GM12892 (cell line): ENCODE results near the gene DOCK9.

Source experiments
- DNase-seq: peaks from one replicate; pipeline ENCODE4 v3.0.0; 2011; ENCODE audit not compliant: insufficient read length
- FAIRE-seq: peaks from 2 replicates; lab custom pipeline; 2011; peaks lifted over from hg19 to GRCh38; lab: Jason Lieb, UNC
- POLR2A ChIP-seq: IDR thresholded peaks from 2 replicates; pipeline ENCODE4 v1.6.1; 2011; ENCODE audit warnings: low read depth, low read length, control low read depth
- POLR2AphosphoS5 ChIP-seq: IDR thresholded peaks from 2 replicates; pipeline ENCODE4 v1.6.1; 2011; ENCODE audit warnings: low read depth, low read length, control low read depth
- TAF1 ChIP-seq: IDR thresholded peaks from 2 replicates; pipeline ENCODE4 v1.6.1; 2011; ENCODE audit warnings: low read depth, mild to moderate bottlenecking, control low read depth, low read length, borderline replicate concordance

DOCK9 gene

DNA sequence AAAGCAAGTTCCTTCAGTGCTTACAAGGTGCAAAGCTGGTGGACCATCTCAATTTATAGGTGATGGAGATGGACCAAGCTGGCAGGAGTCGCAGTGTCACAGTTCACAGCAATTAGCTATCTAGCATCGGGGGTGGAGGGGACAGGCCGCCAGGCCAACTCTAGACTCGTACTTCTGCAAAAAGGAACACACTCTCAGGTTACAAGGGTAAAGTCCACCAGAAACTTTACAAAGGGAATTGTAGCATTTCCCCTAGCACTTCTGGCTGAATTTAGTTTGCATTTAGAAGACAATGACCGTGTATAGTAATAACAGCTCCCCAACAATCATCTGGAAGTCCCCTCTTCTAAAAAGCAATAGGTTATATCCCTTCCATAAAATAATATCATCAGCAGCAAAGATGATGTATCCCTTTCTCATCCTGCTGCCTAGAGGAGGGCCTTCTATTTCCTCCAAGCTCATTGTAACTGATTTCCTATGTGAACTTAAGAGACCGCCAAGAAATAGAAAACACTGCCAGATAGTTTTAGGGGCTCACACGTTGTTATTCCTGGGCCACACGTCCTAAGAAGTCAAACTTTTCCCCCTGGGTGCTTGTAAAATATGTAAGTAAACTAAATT lies 8.5 kb upstream of the DOCK9 start:
- TF ChIP-seq TAF1, result no peak
- no peak for TF ChIP-seq POLR2A
- TF ChIP-seq POLR2AphosphoS5, result no peak
- FAIRE-seq (peak; percentile 21), DNase-seq (no peak)

DNA sequence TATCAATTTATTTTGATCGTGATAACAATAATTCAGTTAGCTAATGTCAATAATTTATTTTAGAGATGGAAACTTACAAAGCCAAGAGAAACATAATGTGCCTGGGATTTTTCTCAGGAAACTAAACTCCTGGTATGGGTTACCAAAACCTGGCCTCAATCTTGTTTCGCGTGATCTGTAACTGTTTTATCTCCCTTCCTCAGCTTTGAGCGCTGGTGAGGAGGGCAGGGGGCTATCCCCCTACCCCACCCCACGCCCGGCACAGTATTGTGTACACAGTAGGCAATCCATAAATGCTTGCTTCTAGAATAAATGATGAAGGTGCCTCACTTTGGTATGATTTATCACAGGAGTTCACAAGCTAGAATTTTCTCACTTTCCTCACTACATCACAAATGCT lies 7.7 kb upstream of the DOCK9 start:
- DNase-seq, result no peak
- no peak for TF ChIP-seq POLR2A
- TF ChIP-seq TAF1, result no peak
- TF ChIP-seq POLR2AphosphoS5, result no peak
- FAIRE-seq, result no peak

DNA sequence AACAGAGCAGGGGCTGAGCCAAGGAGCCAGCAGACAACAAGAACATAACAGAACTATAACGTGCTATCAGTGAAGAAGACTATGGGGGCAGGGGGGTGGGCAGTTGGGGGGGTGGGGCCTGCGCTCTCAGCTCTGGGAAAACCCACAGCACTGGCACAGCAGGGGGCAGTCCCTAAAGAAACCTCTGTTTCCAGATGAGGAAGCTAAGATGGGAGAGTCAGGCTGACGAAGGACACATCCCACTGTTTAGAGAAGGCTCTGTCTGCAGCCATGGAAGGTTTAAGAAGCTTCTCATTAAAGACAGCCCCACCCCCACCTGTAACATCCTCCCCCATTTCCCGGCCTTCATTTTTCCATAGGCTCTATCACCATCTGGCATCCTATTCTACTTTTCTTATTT lies 7.1 kb upstream of the DOCK9 start:
- no peak for TF ChIP-seq POLR2A
- TF ChIP-seq TAF1, result no peak
- TF ChIP-seq POLR2AphosphoS5, result no peak
- FAIRE-seq, result no peak
- DNase-seq, result no peak

DNA sequence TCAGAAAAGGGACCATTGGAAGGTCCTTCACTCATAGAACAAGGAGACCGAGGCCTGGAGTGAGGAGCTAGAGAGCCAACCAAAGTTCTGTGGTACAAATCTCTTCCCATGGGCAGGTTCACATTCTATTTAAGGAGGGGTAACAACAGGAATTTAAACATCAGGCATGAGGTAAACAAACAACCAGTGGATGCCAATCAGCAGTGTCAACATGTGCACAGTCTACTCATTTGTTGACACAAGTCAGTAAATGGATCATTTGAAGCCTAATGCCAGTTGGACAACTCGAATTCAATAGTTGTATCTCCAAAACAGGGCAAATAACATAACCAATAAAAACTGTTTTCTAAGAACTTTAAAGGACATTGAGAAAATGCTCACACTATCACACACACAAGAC lies 6.3 kb upstream of the DOCK9 start:
- TF ChIP-seq TAF1, result no peak
- TF ChIP-seq POLR2AphosphoS5, result no peak
- no peak for TF ChIP-seq POLR2A
- DNase-seq (no peak), FAIRE-seq (no peak)

DNA sequence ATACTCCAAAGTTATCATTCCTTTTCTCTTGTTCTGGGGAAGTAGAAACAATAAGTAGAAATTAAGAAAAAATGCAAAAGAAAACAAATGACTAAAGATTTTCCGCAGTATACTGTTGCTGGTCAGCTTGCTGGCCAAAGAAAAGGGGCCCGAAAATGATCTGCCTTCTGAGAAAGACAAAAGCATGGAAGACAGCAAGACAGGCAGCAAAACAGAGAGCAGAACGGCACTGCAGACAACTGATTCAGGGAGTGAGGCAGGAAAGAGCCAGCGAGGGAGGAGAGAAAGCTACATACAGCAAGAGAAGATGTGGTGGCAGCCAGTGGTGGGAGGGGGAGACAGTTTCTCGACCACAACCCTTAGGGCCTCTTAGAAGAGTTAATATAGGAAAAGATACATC lies 5.3 kb upstream of the DOCK9 start:
- FAIRE-seq, result no peak
- DNase-seq, result no peak
- TF ChIP-seq POLR2AphosphoS5, result no peak
- no peak for TF ChIP-seq POLR2A
- no peak for TF ChIP-seq TAF1

DNA sequence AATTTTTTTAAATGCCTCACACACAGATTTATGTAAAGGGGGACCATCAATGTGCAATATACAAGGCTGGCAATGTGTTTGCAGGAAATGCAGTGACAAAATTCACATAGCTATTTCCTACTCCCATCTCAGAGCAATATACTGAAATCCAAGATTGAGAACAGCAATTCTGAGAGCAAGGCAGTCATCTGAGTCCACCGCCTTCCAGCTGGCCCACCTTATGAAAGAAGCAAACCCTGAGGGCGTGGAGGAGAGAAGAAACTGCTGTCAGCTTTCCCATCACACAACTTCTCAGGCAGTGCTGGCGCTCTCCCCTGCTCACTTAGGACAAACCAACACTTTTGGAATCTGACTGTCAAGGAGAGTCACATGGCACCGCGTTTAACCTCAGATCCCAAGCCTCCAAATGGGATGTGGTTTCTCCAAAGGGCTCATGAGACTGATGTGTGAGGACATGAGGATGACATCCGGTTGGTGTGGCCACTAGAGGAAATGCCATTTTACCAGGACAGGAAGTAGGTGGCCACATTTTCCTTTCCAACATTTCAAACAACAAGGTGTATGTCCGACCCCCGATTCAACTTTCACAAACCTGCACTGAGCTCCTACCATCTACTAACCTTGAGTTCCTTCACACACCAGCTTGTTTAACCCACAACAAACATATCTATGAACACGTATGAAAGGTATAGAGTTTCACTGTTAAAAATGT lies 3.7 kb upstream of the DOCK9 start:
- TF ChIP-seq POLR2AphosphoS5 (no peak), POLR2A (no peak), TAF1 (no peak)
- no peak for FAIRE-seq
- no peak for DNase-seq

DNA sequence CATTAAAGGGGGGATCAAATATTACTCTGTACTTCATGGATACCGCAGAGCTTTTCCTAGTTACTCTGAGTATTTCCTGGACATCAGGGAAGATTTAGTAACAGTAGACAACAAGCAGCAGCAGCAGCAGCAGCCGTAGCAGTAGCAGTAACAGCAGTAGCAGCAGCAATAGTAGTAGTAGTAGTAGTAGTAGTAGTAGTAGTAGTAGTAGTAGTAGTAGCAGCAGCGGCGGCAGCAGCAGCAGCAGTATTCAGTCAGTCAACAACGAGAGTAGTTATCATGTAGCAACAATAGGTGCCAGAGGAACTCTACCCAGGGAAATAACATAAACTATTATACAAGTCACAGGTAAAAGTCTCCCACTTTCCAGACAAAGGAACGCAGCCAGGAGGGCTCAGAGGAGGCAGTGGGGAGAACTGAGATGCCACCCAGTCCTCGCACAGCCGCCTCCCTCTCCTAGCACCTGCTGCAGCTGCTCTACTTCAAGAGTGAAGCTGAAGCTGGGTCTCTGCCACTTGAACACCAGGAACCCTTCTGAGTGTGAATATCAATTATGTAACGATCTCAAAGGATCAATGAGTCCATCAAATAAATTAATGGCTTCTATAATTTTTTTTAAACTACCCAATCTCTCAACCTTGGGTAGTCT lies 1.3 kb upstream of the DOCK9 start:
- TF ChIP-seq POLR2A (no peak), POLR2AphosphoS5 (no peak), TAF1 (no peak)
- no peak for DNase-seq
- no peak for FAIRE-seq

DNA sequence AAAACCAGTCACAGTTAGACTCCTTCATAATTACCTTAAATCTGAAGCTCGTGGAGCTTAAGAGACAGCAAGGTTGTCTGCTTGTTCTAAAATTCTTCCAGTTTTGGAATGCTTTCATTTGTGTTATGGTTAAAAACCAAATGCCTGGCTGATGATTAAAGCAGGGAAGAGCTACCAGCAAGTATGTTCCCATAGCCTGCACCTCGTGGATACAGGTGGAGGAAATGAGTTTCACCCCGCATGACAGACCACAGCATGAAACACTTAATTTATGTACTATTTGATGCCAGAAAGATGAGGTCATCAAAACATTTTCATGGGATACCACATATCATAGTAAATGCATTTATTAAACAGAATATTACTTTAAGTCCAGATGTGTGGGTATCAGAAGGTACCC lies 416 bp upstream of the DOCK9 start:
- TF ChIP-seq TAF1, result no peak
- TF ChIP-seq POLR2A, result no peak
- TF ChIP-seq POLR2AphosphoS5, result no peak
- no peak for DNase-seq
- FAIRE-seq, result no peak

DNA sequence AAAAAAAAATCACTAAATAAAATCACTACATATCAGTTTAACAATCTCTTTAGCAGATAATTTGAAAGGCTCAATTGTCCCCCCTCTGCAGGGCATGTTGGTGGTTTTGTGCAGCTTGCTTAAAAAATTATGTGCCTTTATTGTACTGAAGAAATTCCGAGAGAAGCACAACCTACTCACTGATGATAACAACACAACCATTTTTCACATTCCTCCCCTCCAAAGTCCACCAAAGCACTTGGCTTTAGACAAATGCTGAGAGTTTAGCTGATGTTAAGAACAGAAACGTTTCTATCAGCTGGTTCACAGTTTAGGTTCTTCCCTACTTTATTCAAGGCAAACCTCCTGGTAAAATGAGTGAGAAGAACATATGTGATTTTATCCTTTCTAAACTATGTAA lies 923 bp downstream of the DOCK9 start:
- TF ChIP-seq TAF1 (no peak), POLR2AphosphoS5 (no peak), POLR2A (no peak)
- DNase-seq, result no peak
- no peak for FAIRE-seq

DNA sequence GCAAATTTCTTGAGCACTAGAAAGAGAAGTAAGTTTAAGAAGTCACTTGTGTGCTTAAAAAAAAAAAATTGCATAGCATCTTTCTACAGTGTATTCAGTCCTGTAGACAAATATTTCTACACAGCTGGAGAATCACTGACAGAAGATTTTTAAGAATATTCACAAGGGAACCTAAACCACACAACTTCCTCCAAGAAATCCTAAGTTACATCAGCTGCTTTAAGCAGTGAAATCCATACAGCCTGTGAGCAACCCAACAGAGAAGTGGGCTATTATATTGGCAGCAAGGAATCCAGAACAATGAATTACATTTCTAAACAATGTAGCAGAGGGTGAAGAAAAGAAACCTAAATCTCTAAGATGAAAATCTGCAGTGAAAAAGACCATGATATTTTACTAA lies 1.5 kb downstream of the DOCK9 start:
- DNase-seq (no peak), FAIRE-seq (no peak)
- TF ChIP-seq POLR2A (no peak), POLR2AphosphoS5 (no peak), TAF1 (no peak)

DNA sequence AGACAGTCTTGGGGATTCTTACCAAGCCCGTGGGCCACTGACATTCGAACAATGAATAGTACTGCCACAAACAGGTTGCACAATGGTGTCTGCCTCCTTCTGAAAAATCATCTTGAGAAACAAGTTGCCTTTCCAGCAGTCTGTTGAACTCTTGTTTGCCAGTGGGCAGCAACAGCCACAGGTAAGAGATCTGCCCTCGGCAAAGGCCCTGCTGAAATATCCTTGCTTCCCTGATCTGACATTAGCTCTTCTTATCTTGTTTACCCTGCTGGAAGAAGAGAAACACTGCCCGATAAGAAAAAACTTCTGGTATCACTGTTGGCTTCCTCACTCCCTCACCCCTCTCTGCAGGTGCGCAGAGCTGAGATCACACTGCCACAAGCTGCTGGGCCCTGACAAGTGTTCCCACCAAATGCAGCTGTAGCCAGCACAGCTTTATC lies 2.0 kb downstream of the DOCK9 start:
- no peak for TF ChIP-seq POLR2A
- TF ChIP-seq TAF1, result no peak
- TF ChIP-seq POLR2AphosphoS5, result no peak
- DNase-seq (no peak), FAIRE-seq (no peak)
